Astrocyte of the spinal cord (primary cell): ENCODE results near the gene ARHGEF7.

Experiments used
- DNase-seq: peaks from one replicate; pipeline ENCODE4 v3.0.0; 2011; ENCODE audit warnings: low read depth, low spot score
- H3K4me3 ChIP-seq: 2 replicates; pipeline ENCODE4 v1.5.1; 2011; ENCODE audit warnings: low read depth, mild to moderate bottlenecking, low read length, moderate library complexity
- in situ Hi-C: cut with HindIII; loops from 2 replicates; pipeline ENCODE4 v1.10.0; 2017; ENCODE audit warnings: low sequenced_read_pairs
- TF ChIP-seq, protein P1 (sequence below): IDR thresholded peaks from 2 replicates; pipeline ENCODE4 v1.5.1; 2012; ENCODE audit warnings: low read depth, mild to moderate bottlenecking, low read length, inconsistent platforms

Gene ARHGEF7

DNA sequence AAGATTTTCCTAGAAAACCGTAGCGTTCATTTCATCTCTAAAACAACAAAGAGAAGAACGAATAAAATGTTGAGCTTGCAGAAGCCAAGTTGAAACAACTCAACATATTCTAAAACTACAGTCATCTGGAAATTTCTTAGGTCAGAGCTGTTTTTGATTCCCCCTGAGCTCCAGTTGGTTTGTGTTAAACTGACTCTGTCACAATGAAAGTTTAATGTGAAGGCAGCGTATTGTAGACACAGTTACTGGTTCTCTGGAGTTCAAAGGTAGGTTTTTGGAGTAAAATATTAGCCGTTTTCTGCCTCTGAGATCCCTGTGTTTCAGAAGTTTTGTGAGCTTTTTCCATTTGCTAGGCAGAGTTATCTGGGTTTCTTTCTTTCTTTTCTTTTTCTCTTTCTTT, 2.2 kb downstream of the ARHGEF7 start:
- TF ChIP-seq, protein P1, sequence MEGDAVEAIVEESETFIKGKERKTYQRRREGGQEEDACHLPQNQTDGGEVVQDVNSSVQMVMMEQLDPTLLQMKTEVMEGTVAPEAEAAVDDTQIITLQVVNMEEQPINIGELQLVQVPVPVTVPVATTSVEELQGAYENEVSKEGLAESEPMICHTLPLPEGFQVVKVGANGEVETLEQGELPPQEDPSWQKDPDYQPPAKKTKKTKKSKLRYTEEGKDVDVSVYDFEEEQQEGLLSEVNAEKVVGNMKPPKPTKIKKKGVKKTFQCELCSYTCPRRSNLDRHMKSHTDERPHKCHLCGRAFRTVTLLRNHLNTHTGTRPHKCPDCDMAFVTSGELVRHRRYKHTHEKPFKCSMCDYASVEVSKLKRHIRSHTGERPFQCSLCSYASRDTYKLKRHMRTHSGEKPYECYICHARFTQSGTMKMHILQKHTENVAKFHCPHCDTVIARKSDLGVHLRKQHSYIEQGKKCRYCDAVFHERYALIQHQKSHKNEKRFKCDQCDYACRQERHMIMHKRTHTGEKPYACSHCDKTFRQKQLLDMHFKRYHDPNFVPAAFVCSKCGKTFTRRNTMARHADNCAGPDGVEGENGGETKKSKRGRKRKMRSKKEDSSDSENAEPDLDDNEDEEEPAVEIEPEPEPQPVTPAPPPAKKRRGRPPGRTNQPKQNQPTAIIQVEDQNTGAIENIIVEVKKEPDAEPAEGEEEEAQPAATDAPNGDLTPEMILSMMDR = no peak
- H3K4me3 ChIP-seq = no peak overlapping the region
- DNase-seq = no peak
- in situ Hi-C loops = no loop called here

DNA sequence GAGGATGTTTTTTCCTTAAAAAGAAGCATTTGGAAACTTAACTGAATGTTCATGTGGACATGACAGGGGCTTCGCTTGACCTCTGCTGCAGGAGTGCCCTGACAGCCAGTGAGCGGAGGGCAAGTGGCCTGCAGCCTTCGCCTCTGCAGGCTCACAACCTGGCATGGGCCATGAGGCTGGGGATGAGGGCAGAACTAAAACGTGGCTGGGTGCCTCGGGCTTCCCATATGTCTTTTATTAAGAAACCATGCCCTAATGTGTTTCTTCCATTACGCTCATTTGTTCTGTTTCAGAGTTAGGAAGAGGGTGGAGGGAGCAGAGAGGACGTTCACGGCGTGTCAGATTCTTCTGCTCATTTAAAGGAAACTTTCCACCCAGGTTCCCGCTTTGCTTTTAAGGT, 2.9 kb downstream of the ARHGEF7 start:
- TF ChIP-seq, protein P1 = no peak
- in situ Hi-C loops = no loop called here
- DNase-seq = no peak
- H3K4me3 ChIP-seq = no peak overlapping the region

DNA sequence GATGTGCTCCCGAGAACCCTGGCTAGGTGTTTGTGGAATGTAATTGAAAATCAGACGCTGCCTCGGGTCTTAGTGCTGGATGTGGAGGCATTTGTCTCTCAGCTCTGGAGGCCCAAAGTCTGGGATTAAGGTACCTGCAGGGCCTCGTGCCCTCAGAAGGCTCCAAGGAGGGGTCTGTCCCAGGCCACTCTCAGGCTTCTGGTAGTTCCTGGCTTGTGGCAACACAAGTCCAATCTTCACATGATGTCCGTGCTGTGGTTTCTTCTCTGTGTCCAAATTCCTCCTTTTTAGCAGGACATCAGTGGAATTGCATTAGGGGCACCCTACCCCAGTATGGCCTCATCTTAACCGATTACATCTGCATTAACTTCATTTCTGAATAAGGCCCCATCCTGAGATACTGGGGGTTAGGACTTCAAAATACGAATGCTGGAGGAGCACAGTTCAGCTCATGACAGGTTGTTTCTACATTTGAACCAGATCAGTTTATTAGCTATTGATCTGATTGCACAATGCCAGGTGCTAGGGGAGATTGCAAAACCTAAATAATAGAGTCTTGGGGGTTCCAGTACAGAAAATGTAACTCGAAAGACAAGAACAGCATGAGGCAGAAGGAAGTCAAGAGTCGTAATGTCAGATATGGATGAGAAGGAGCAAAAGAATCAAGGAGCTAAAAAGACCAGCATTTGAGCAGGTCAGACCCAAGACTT, 3.9 kb downstream of the ARHGEF7 start:
- in situ Hi-C loops = no loop called here
- DNase-seq = no peak
- no peak overlapping the region for H3K4me3 ChIP-seq
- TF ChIP-seq, protein P1 = no peak

DNA sequence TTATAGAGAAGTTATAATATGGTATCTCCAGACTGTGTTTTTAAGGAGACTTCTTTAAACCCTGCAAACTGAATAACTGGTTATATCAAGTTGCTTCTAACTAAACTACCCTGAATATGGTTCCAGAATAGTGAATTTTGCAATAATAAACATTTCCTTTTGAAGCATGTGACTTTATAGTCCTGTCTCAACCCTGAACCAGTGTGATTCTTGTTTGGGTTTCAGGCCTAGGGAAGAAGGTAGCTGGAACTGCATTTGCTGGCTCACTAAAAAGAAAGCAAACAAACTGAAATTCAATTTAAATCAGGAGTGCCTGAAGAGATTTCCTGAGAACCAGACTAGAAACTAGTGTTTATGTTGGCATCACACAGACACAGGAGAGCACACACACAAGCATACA, 4.9 kb downstream of the ARHGEF7 start:
- no peak overlapping the region for H3K4me3 ChIP-seq
- DNase-seq = peak; percentile 26
- TF ChIP-seq, protein P1 = no peak
- in situ Hi-C loops = no loop called here

DNA sequence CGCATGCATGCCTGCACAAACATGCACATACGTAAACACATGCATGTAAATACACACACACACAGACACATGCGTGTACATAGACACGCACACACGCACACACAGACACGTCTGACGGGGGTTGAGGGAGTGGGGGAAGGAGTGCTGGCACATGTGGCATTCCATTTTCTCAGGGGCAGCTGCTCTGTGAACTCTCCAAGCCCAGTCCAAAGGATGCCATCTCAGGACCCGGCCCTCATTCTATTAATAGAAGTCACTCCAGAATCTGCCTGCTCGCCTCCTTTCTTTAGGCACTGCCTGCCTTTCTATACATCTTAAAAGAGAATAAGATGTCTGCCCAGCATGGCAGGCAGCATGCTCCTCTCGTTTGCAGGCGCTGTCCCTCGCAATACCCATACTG, 5.3 kb downstream of the ARHGEF7 start:
- TF ChIP-seq, protein P1 = no peak
- in situ Hi-C loops = no loop called here
- H3K4me3 ChIP-seq = no peak overlapping the region
- no peak for DNase-seq

DNA sequence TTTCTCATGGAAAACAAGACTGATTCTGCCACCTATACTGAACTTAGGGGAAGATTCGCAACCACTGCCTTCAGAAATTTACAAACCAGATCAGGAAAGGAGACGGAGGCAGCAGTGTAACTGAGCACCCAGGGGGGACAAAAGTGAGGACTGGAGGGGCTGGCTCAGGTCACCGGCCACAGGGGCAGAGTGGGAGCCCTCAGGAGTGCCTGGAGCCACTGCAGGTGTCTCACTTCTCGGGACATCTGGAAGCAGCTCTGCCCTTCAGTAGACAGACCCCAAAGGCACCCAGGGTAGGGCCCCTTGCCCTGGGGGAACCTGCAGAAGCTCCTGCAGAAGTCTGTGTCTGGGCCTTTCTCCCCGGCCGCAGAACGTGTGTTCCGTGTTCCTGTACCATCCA, 5.8 kb downstream of the ARHGEF7 start:
- H3K4me3 ChIP-seq = no peak overlapping the region
- TF ChIP-seq, protein P1 = no peak
- in situ Hi-C loops = no loop called here
- DNase-seq = no peak
